ENCODE measurements around the gene PDHB.

PDHB gene

DNA sequence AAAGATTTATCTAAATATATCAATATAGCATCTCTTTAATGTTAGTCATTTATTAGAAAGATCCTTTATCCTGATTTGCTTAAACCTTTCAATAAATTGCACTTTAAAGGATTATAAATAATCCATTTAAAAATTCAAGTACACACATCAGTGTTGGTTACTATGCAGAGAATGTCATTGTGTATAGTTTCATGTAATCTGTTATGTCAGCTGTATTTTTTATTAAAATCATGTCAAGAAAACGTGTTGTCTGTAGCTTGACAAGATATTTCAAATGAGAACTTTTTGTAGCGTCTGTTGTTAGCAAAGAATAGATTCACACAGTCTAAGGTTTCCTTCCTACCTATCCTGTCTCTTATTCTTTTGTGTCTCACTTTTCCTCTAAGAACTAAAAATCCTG lies 7.8 kb downstream of the PDHB start:
- TF ChIP-seq, protein P1, sequence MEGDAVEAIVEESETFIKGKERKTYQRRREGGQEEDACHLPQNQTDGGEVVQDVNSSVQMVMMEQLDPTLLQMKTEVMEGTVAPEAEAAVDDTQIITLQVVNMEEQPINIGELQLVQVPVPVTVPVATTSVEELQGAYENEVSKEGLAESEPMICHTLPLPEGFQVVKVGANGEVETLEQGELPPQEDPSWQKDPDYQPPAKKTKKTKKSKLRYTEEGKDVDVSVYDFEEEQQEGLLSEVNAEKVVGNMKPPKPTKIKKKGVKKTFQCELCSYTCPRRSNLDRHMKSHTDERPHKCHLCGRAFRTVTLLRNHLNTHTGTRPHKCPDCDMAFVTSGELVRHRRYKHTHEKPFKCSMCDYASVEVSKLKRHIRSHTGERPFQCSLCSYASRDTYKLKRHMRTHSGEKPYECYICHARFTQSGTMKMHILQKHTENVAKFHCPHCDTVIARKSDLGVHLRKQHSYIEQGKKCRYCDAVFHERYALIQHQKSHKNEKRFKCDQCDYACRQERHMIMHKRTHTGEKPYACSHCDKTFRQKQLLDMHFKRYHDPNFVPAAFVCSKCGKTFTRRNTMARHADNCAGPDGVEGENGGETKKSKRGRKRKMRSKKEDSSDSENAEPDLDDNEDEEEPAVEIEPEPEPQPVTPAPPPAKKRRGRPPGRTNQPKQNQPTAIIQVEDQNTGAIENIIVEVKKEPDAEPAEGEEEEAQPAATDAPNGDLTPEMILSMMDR (IDR thresholded peaks at IDR 0.05; ENCODE audit: control insufficient read depth, insufficient read depth, low read depth, low read length, missing control alignments): no peak
- no peak overlapping the region for H3K4me3 ChIP-seq (ENCODE audit: control insufficient read depth, low read depth, low read length)
- no peak for DNase-seq (ENCODE audit: low read depth)

DNA sequence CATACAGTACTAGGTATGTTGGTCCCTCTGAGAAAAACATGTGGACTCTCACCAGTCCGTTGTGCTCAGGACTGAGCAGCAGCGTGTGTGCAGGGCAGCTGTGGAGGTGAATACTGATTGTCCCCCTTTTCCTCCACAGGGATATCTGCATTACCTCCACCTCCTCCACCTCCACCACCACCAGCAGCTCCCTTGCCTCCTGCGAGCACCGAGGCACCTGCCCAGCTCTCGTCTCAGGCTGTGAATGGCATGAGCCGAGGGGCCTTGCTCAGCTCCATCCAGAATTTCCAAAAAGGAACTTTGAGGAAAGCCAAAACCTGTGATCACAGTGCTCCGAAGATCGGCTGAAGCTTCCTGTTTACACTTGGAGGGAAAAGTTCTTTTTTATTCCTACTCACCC lies 9.0 kb downstream of the PDHB start:
- DNase-seq (ENCODE audit: low read depth): no peak
- TF ChIP-seq, protein P1 (IDR thresholded peaks at IDR 0.05; ENCODE audit: control insufficient read depth, insufficient read depth, low read depth, low read length, missing control alignments): no peak

DNA sequence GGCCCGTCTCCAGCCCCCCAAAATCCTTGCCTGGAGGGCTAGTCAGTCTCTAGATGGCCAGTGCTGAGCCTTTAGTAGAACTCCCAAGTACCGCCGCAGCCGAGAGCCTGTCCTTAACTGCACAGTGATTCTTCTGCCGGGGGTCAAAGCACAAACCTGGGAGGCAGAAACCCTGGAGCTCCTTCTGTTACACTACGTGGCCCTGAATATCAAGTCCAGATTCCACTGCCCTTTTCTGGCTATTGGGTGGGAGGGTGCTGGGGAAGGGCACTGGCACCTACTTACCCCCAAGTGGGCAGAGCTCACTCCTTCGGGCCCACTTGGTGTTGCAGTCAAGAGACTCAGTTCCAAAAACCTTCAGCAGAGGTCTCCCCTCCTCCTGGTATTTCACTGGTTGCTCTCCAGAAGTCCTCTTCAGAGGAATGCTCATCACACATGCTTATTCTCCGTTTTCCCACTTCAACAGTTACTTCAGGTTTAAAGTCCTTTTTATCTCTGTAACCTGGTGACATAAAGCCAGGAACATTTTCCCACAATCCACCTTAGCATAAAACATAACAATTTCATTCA lies 10.8 kb downstream of the PDHB start:
- TF ChIP-seq, protein P1 (IDR thresholded peaks at IDR 0.05; ENCODE audit: control insufficient read depth, insufficient read depth, low read depth, low read length, missing control alignments): peak; percentile 33
- DNase-seq (ENCODE audit: low read depth): no peak
- H3K4me3 ChIP-seq (ENCODE audit: control insufficient read depth, low read depth, low read length): no peak overlapping the region

More for the DNA sequence above, 9.0 kb downstream of the PDHB start:
- no peak overlapping the region for H3K4me3 ChIP-seq (ENCODE audit: control insufficient read depth, low read depth, low read length)

DNA sequence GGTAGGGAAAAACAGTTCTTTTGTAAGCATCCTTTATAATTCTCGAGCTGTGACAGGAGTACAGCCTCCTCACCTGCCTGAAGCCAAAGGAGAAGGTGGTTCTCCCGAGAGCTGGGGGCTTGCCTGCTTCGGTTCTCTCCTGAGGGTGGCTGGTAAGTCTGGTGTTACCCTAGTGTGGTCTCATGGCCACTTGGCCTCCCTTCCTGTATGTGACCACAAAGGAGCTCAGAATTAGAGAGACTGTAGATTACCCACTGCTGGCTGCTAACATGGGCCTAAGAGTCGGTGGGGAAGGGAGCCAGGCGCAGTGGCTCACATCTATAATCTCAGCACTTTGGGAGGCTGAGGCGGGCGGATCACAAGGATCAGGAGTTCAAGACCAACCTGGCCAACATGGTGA lies 12.6 kb downstream of the PDHB start:
- TF ChIP-seq, protein P1 (IDR thresholded peaks at IDR 0.05; ENCODE audit: control insufficient read depth, insufficient read depth, low read depth, low read length, missing control alignments): no peak
- no peak for DNase-seq (ENCODE audit: low read depth)
- no peak overlapping the region for H3K4me3 ChIP-seq (ENCODE audit: control insufficient read depth, low read depth, low read length)

DNA sequence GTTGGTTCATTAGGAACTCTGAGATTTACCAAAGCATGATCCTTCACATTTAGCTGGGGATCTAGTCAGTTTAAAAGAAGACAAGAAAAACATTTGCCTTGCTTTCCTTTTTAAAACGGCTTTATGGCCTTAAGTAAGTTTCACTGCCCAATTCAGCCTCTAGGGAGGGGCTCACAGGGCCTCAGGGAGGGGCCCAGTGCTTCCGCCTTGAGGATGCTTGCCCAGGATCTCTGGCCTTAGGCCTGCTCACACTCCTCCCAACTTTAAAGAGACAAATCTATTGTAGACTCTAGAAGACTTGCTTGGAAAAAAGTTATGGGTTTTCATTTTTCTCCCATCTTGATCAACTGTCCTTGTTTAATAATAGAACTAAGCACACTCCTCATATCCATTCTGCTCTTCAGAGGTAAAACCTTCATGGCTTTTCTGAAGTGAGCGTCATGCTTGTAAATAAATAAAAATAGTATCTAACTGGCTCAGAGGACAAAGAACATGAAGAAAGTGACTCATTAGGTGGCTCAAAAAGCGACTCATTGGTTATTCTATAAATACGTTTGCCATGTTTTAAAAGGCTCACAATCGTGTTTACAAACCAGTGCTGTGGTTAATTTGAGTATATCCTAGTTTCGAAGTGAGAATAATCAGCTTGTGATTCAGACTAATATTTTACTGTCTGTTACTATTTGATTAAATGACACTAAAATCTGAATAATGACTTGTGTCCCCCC lies 13.7 kb downstream of the PDHB start:
- TF ChIP-seq, protein P1 (IDR thresholded peaks at IDR 0.05; ENCODE audit: control insufficient read depth, insufficient read depth, low read depth, low read length, missing control alignments): peak; percentile 13
- DNase-seq (ENCODE audit: low read depth): no peak
- H3K4me3 ChIP-seq (ENCODE audit: control insufficient read depth, low read depth, low read length): no peak overlapping the region

DNA sequence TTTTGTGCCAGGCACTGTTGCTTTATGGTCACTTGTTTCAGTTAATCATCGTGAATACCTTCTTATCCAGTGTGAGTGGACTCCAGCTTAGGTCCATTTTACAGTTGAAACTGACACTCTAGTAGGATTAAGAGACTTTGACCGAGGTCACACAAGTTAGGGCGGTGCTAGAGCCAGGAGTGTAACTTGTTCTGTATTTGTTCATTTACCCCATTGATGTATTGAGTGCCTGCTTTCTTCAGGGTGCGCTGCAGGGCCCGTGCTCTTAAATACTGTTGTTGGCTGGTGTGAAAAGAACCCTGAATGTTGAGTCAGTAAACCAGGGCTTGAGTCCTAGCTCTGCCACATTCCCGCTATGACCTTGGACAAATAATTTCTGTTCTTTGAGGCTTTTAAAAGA lies 15.4 kb downstream of the PDHB start:
- no peak for DNase-seq (ENCODE audit: low read depth)
- TF ChIP-seq, protein P1 (IDR thresholded peaks at IDR 0.05; ENCODE audit: control insufficient read depth, insufficient read depth, low read depth, low read length, missing control alignments): no peak
- H3K4me3 ChIP-seq (ENCODE audit: control insufficient read depth, low read depth, low read length): no peak overlapping the region

Data from AG09309 (cell line).